Neural cell (in vitro differentiated cells): ENCODE measurements around the gene RPL12. TPM values are rescaled to one million over a fixed set of nuclear protein-coding genes. Genes with fewer than 3 reads are reported as not detected.

Experiments used
- H2AFZ ChIP-seq: fragments of 200-600, 300-800 bp; sonication (generic), shearing (Covaris generic); 2 replicates; pipeline ENCODE4 v1.6.0; 2014; ENCODE audit warnings: low read depth, mild to moderate bottlenecking, antibody characterized with exemption, low read length, moderate library complexity
- H3F3A ChIP-seq: fragments of 200-600 bp; shearing (Covaris generic); 2 replicates; pipeline ENCODE4 v1.6.1; 2016; ENCODE audit warnings: mild to moderate bottlenecking, moderate library complexity, mixed read lengths, antibody characterized with exemption, low read length; ENCODE audit not compliant: insufficient read depth, poor library complexity, severe bottlenecking
- H3K27ac ChIP-seq: fragments of 200-600, 300-800 bp; sonication (generic), shearing (Covaris generic); 2 replicates; pipeline ENCODE4 v1.5.1; 2014; ENCODE audit warnings: mild to moderate bottlenecking, low read length, moderate library complexity
- H3K27me3 ChIP-seq: fragments of 300-800, 200-600 bp; sonication (generic), shearing (Covaris generic); 2 replicates; pipeline ENCODE4 v1.6.0; 2014; ENCODE audit warnings: mild to moderate bottlenecking, low read depth, low read length, moderate library complexity; ENCODE audit not compliant: insufficient read depth
- H3K36me3 ChIP-seq: fragments of 300-800, 200-600 bp; sonication (generic), shearing (Covaris generic); 2 replicates; pipeline ENCODE4 v1.5.1; 2014; ENCODE audit warnings: mild to moderate bottlenecking, antibody characterized with exemption, low read length, moderate library complexity; ENCODE audit not compliant: insufficient read depth
- H3K4me2 ChIP-seq: fragments of 300-800, 200-600 bp; sonication (generic), shearing (Covaris generic); 2 replicates; pipeline ENCODE4 v1.6.0; 2014; ENCODE audit warnings: mild to moderate bottlenecking, low read length
- H3K4me3 ChIP-seq: fragments of 300-800, 200-600 bp; sonication (generic), shearing (Covaris generic); 2 replicates; pipeline ENCODE4 v1.5.1; 2014; ENCODE audit warnings: mild to moderate bottlenecking, low read length, moderate library complexity
- H3K79me2 ChIP-seq: fragments of 200-600 bp; shearing (Covaris generic); replicated peaks from 2 replicates; pipeline ENCODE4 v1.6.0; 2014; ENCODE audit warnings: mild to moderate bottlenecking, low read length, moderate library complexity; ENCODE audit not compliant: insufficient read depth
- H3K9ac ChIP-seq: fragments of 300-800, 200-600 bp; sonication (generic), shearing (Covaris generic); 2 replicates; pipeline ENCODE4 v1.6.1; 2016; ENCODE audit warnings: mild to moderate bottlenecking, low read length, mixed read lengths
- H3K9me2 ChIP-seq: fragments of 200-600 bp; shearing (Covaris generic); 2 replicates; pipeline ENCODE4 v1.6.1; 2016; ENCODE audit warnings: mild to moderate bottlenecking, low read length, mixed read lengths; ENCODE audit not compliant: insufficient read depth
- H3K9me3 ChIP-seq: fragments of 200-600, 300-800 bp; sonication (generic), shearing (Covaris generic); 2 replicates; pipeline ENCODE4 v1.6.1; 2016; ENCODE audit warnings: mild to moderate bottlenecking, mixed run types, low read length, moderate library complexity, mixed read lengths
- H4K20me1 ChIP-seq: fragments of 200-600 bp; shearing (Covaris generic); 2 replicates; pipeline ENCODE4 v1.6.1; 2016; ENCODE audit warnings: mild to moderate bottlenecking, mixed run types; ENCODE audit not compliant: insufficient read depth
- EP300 ChIP-seq: fragments of 450-650 bp; conservative IDR thresholded peaks from 2 replicates; pipeline ENCODE4 v1.6.1; 2014; ENCODE audit warnings: antibody characterized with exemption, mild to moderate bottlenecking, moderate library complexity; ENCODE audit not compliant: poor library complexity, severe bottlenecking
- EZH2 ChIP-seq: fragments of 200-600, 300-800 bp; shearing (Covaris generic), sonication (generic); IDR thresholded peaks from 2 replicates; pipeline ENCODE4 v1.6.1; 2014; ENCODE audit warnings: antibody characterized with exemption, low read length, borderline replicate concordance, mild to moderate bottlenecking; ENCODE audit not compliant: insufficient read depth, poor library complexity, severe bottlenecking
- MXI1 ChIP-seq: fragments of 450-650 bp; conservative IDR thresholded peaks from 2 replicates; pipeline ENCODE4 v1.6.1; 2014; ENCODE audit warnings: antibody characterized with exemption, mild to moderate bottlenecking; ENCODE audit not compliant: poor library complexity, severe bottlenecking
- POLR2AphosphoS5 ChIP-seq: IDR thresholded peaks from 2 replicates; pipeline ENCODE4 v1.6.1; 2012
- RAD21 ChIP-seq: fragments of 450-650 bp; conservative IDR thresholded peaks from 2 replicates; pipeline ENCODE4 v1.6.1; 2014; ENCODE audit warnings: antibody characterized with exemption, mild to moderate bottlenecking, moderate library complexity
- SMC3 ChIP-seq: fragments of 450-650 bp; conservative IDR thresholded peaks from 2 replicates; pipeline ENCODE4 v1.6.1; 2014; ENCODE audit warnings: antibody characterized with exemption, mild to moderate bottlenecking, moderate library complexity; ENCODE audit not compliant: poor library complexity
- TAF1 ChIP-seq: IDR thresholded peaks from 2 replicates; pipeline ENCODE4 v1.6.1; 2012; ENCODE audit warnings: low read depth
- polyA plus RNA-seq: library from polyadenylated mRNA; depleted of rRNA; stranded (reverse); fragments of >200 nt; gene quantifications from 2 replicates; pipeline ENCODE4 v1.2.3, GENCODE V29; 2014
- TF ChIP-seq, protein P1 (sequence below): IDR thresholded peaks from 2 replicates; pipeline ENCODE4 v1.6.1; 2012; ENCODE audit warnings: borderline replicate concordance
- TF ChIP-seq, protein P2 (sequence below): fragments of 450-650 bp; IDR thresholded peaks from 2 replicates; pipeline ENCODE4 v1.5.1; 2014; ENCODE audit warnings: antibody characterized with exemption, mild to moderate bottlenecking, moderate library complexity; ENCODE audit not compliant: poor library complexity, severe bottlenecking

The RPL12 gene
- polyA plus RNA-seq, 1 donor from 2014 or later = 862 TPM

DNA sequence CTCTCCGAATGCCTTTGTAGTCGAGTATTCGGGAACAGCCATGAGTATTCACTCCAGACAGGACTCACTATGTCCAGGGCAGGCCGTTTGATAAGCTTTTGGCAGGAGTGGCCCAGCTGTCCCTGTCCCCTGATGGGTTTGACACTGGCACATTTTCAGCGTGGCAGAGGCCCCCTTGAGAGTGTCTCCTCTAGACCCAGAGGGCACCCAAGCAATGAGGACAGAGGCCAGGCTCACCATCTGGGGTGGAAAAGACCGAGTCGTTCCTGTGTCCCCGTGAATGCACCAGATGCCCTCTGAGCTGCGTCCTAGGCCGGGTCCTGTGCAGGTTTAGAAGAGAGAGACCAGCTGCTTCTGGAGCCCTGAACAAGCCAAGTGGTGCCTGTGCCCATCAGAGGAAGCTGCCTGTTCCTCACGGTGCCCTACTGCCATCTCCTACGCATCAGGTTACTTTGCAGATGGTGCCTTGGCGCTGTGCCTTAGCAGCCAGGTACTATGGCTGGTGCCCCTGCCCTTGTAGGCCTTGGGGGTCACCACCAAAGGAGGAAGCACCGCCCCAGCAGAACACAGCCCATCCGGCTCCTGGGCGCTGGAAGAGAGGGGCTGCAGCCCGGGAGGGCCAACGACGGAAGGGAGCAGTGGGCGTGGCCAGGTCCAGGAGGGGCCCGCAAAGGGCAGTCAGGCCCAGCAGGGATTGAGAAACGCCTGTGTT is 42.5 kb upstream of the RPL12 start:
- Histone ChIP-seq H3K79me2 (no peaks in the 10 kb centered on the region), H3K9me3 (no peaks in the 10 kb centered on the region), H3K36me3 (no peaks in the 10 kb centered on the region), H2AFZ (no peak overlapping the region), H4K20me1 (no peaks in the 10 kb centered on the region), H3K4me2 (no peak overlapping the region), H3K9ac (no peak overlapping the region), H3K9me2 (no peaks in the 10 kb centered on the region), H3F3A (no peaks in the 10 kb centered on the region), H3K27me3 (no peaks in the 10 kb centered on the region), H3K27ac (no peak overlapping the region), H3K4me3 (no peak overlapping the region)
- TF ChIP-seq, protein P1, sequence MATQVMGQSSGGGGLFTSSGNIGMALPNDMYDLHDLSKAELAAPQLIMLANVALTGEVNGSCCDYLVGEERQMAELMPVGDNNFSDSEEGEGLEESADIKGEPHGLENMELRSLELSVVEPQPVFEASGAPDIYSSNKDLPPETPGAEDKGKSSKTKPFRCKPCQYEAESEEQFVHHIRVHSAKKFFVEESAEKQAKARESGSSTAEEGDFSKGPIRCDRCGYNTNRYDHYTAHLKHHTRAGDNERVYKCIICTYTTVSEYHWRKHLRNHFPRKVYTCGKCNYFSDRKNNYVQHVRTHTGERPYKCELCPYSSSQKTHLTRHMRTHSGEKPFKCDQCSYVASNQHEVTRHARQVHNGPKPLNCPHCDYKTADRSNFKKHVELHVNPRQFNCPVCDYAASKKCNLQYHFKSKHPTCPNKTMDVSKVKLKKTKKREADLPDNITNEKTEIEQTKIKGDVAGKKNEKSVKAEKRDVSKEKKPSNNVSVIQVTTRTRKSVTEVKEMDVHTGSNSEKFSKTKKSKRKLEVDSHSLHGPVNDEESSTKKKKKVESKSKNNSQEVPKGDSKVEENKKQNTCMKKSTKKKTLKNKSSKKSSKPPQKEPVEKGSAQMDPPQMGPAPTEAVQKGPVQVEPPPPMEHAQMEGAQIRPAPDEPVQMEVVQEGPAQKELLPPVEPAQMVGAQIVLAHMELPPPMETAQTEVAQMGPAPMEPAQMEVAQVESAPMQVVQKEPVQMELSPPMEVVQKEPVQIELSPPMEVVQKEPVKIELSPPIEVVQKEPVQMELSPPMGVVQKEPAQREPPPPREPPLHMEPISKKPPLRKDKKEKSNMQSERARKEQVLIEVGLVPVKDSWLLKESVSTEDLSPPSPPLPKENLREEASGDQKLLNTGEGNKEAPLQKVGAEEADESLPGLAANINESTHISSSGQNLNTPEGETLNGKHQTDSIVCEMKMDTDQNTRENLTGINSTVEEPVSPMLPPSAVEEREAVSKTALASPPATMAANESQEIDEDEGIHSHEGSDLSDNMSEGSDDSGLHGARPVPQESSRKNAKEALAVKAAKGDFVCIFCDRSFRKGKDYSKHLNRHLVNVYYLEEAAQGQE = no peak
- TF ChIP-seq, protein P2, sequence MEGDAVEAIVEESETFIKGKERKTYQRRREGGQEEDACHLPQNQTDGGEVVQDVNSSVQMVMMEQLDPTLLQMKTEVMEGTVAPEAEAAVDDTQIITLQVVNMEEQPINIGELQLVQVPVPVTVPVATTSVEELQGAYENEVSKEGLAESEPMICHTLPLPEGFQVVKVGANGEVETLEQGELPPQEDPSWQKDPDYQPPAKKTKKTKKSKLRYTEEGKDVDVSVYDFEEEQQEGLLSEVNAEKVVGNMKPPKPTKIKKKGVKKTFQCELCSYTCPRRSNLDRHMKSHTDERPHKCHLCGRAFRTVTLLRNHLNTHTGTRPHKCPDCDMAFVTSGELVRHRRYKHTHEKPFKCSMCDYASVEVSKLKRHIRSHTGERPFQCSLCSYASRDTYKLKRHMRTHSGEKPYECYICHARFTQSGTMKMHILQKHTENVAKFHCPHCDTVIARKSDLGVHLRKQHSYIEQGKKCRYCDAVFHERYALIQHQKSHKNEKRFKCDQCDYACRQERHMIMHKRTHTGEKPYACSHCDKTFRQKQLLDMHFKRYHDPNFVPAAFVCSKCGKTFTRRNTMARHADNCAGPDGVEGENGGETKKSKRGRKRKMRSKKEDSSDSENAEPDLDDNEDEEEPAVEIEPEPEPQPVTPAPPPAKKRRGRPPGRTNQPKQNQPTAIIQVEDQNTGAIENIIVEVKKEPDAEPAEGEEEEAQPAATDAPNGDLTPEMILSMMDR = no peak
- no peak for TF ChIP-seq POLR2AphosphoS5
- no peak for TF ChIP-seq EZH2
- no peak for TF ChIP-seq MXI1
- TF ChIP-seq EP300 = no peak
- no peak for TF ChIP-seq RAD21
- no peak for TF ChIP-seq TAF1
- TF ChIP-seq SMC3 = no peak

DNA sequence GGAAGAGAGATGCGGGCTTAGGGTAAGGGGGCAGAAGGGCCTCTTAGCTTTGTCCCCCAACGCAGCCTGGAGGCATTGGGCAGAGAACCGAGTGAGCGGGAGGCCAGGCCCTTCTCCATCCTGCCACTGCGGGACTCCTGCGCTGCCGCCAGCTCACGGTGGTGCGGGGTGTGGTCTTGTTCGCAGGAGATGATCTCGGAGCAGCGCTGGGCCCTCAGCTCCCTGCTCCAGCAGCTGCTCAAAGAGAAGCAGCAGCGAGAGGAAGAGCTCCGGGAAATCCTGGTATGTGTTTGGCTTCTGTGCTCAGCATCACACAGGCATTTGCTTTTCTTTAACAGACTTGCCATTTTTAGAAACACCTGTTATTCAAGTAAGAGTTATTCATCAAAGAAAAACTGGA is 41.4 kb upstream of the RPL12 start:
- H2AFZ ChIP-seq = no peak overlapping the region
- H3K79me2 ChIP-seq = no peaks in the 10 kb centered on the region
- H4K20me1 ChIP-seq = no peaks in the 10 kb centered on the region
- TF ChIP-seq EP300 = no peak
- TF ChIP-seq SMC3 = no peak
- TF ChIP-seq, protein P1 = no peak
- TF ChIP-seq POLR2AphosphoS5 = no peak
- no peak for TF ChIP-seq TAF1
- TF ChIP-seq, protein P2 = no peak
- TF ChIP-seq EZH2 = no peak
- no peak for TF ChIP-seq RAD21
- TF ChIP-seq MXI1 = no peak
- no peaks in the 10 kb centered on the region for H3K36me3 ChIP-seq
- H3K27me3 ChIP-seq = no peaks in the 10 kb centered on the region
- H3K9me2 ChIP-seq = no peaks in the 10 kb centered on the region
- no peak overlapping the region for H3K9ac ChIP-seq
- no peak overlapping the region for H3K27ac ChIP-seq
- no peak overlapping the region for H3K4me2 ChIP-seq
- H3F3A ChIP-seq = no peaks in the 10 kb centered on the region
- H3K9me3 ChIP-seq = no peaks in the 10 kb centered on the region
- no peak overlapping the region for H3K4me3 ChIP-seq
